NB4 (cell line): Measurements from ENCODE around the gene DOC2B.

ENCODE experiments used
- DNase-seq: peaks from one replicate; pipeline ENCODE4 v3.0.0; 2010; ENCODE audit warnings: low read depth
- H3K4me3 ChIP-seq: one replicate; pipeline ENCODE4 v1.5.1; 2011; ENCODE audit warnings: mild to moderate bottlenecking, low read depth, low read length, moderate library complexity
- MYC ChIP-seq: IDR thresholded peaks from 2 replicates; pipeline ENCODE4 v1.6.1; 2011; ENCODE audit warnings: low read depth, low read length
- POLR2A ChIP-seq: IDR thresholded peaks from 2 replicates; pipeline ENCODE4 v1.6.1; 2011; ENCODE audit warnings: mild to moderate bottlenecking; ENCODE audit not compliant: insufficient read length; ENCODE audit errors: extremely low read depth
- TF ChIP-seq, protein P1 (sequence below): IDR thresholded peaks from one replicate; pipeline ENCODE4 v1.5.1; 2012; ENCODE audit warnings: low read depth, low read length
- TF ChIP-seq, protein P2 (sequence below): IDR thresholded peaks from 2 replicates; pipeline ENCODE4 v1.6.1; 2011; ENCODE audit warnings: low read depth, low read length

Gene DOC2B

DNA sequence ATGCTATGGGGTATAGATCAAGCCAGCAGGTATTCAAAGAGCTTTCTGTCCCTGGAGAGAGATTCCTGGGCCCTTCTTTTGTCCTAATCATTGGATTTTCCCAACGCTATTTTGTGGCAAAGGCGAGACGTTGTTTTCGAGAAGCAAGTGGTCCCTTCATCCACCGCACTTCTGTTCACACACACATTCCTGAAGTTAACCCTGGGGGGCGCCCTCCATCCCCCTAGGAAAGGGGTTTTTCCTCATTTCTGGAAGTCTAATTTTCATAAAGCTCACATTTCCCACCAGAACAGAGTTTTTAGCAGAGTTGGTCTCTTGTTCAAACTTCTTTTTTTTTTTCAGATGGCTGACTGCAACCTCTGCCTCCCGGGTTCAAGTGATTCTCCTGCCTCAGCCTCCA is 32.2 kb downstream of the DOC2B start:
- TF ChIP-seq POLR2A = no peak
- TF ChIP-seq, protein P1, sequence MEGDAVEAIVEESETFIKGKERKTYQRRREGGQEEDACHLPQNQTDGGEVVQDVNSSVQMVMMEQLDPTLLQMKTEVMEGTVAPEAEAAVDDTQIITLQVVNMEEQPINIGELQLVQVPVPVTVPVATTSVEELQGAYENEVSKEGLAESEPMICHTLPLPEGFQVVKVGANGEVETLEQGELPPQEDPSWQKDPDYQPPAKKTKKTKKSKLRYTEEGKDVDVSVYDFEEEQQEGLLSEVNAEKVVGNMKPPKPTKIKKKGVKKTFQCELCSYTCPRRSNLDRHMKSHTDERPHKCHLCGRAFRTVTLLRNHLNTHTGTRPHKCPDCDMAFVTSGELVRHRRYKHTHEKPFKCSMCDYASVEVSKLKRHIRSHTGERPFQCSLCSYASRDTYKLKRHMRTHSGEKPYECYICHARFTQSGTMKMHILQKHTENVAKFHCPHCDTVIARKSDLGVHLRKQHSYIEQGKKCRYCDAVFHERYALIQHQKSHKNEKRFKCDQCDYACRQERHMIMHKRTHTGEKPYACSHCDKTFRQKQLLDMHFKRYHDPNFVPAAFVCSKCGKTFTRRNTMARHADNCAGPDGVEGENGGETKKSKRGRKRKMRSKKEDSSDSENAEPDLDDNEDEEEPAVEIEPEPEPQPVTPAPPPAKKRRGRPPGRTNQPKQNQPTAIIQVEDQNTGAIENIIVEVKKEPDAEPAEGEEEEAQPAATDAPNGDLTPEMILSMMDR = no peak
- TF ChIP-seq, protein P2, sequence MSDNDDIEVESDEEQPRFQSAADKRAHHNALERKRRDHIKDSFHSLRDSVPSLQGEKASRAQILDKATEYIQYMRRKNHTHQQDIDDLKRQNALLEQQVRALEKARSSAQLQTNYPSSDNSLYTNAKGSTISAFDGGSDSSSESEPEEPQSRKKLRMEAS = no peak
- TF ChIP-seq MYC = no peak
- no peak for DNase-seq
- no peak overlapping the region for H3K4me3 ChIP-seq

DNA sequence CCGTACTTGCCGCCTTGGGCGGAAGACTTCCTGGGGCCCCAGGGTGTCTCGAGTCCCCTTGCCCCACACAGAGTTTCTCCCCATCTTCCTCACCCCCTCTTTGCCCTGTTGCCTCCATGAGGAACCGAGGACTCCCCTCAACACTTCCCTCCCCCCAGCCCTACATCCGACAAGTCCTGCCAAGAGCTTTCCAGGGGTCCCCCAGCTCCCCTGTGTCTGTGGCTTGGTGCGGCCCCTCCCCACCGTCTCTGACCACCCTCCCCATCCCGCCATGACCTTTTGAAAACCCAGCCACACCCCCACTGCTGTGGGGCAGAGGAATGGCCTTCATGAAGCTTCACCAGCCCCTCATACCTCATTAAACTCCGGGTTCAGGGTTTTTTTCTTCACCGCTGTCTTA is 32.7 kb downstream of the DOC2B start:
- no peak for TF ChIP-seq MYC
- TF ChIP-seq POLR2A = no peak
- TF ChIP-seq, protein P1 = no peak
- TF ChIP-seq, protein P2 = no peak
- DNase-seq = no peak
- H3K4me3 ChIP-seq = no peak overlapping the region

DNA sequence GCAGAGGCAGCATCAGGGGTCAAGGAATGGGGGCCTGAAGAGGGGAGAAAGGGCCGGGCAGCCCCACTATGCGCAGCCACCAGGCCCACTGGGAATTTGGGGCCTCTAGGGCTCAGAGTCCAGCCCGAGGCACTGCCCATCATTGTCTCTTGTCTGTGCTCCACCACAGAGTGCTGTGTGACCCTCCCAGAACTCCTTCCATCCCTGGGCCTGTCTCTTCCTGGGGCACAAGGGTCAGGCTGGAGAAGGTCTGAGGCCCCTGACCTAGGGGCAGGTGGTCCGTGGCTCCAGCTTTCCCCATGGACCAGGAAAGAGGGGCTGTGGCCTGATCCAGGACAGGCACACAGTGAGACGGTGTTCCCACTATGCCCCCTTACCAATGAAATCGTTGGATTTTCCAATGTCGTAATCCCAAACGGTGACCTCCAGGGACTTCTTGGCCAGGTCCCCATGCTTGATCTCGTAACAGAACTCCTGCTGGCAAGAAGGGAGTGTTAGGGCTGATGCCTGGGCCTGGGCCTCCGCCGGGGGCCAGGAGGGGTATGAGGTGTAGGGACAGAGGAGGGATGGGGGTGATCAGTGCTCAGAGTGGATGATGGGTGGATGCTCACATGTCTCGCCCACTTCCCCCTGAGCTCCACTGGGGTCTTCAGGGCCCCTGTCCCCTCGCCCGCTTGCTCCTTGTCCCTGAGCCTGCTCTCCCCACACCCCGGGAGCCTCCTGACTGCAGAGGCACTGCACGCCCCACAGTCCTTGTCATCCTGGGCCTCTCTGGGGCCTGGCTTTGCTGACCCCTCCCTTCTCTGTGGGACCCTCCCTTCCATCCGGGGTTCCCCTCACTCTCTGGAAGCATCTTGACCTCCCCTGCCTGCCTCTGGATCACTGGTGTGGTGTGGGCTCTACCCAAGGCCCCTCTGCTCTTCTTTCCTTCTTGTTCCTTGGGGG is 33.4 kb downstream of the DOC2B start:
- DNase-seq = no peak

DNA sequence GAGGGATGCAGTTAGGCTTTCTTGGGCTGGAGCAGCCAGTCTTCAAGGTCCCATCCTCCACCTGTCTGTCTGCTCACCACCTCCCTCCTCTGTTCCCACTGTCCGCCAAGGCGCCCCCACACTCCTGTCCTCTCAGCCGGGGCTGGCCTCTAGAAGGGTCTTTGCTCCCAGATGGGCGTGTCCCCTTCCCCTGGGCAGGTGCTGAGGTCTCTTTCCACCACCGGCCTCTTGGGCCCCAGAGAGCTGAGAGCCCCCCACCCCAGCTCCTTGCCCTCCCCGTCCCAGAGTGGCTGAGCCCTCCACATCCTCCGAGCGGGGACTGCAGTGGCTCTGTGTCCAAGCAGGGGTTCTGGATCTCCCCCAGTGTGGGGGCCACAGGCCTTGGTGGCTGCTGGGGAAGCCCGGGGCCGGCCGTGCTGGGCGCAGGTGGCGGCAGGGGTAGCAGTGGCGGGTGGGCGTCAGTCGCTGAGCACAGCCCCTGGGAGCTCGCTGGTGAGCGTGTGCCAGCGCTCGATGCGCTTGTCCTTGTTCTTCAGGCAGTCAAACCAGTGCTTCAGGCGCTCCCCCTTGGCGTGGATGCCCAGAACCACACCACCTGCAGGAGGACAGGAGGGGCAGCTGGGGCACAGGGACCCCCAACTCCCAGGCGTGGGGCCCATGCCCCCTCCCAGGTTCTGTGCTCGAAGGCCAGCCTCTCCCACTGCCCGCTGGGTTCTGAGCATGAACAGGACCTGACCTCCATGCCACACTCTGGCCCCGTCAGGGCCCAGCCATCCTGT is 34.3 kb downstream of the DOC2B start:
- TF ChIP-seq, protein P2 = no peak
- TF ChIP-seq POLR2A (no peak), MYC (no peak)
- TF ChIP-seq, protein P1 = no peak
- no peak for DNase-seq
- H3K4me3 ChIP-seq = no peak overlapping the region

More for the DNA sequence above, 33.4 kb downstream of the DOC2B start:
- H3K4me3 ChIP-seq = no peak overlapping the region
- TF ChIP-seq POLR2A = no peak
- TF ChIP-seq MYC = no peak
- TF ChIP-seq, protein P2 = no peak
- TF ChIP-seq, protein P1 = no peak

DNA sequence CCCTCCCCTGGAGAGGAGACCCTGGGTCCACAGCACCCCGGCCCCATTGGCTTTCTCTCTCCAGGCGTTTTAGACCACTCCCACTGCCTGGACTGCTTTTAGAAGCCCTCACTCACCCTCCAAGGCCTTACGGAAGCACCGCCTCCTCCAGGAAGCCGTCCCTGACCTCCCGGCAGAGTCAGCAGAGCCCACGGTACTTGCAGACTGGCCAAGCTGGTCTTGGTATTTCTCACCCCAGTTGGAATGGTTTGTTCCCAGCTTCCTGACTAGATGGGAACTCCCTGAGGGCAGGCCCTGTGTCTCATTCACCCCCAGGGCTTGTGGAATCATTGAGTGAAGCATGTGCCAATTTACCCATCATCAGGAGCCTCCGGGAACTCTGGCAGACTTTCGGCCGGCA is 34.9 kb downstream of the DOC2B start:
- TF ChIP-seq POLR2A (no peak), MYC (no peak)
- TF ChIP-seq, protein P2 = no peak
- TF ChIP-seq, protein P1 = no peak
- no peak for DNase-seq
- H3K4me3 ChIP-seq = no peak overlapping the region
